ENCODE measurements around the gene SCNN1A.

- TF ChIP-seq CTCF (conservative IDR thresholded peaks at IDR 0.05 in 1 of 2, IDR thresholded peaks at IDR 0.05 in 1 of 2; ENCODE audit: low read depth in 1 of 2, low read length in 2 of 2), result no peak
- no peak for TF ChIP-seq EZH2 (IDR thresholded peaks at IDR 0.05; ENCODE audit: low read length, missing control alignments)
Observed at GRCh38 chr12:6363330-6364043, 11.9 kb downstream of the SCNN1A start.
